Activated naive CD8-positive, alpha-beta T cell treated with anti-CD3 and anti-CD28 coated beads, Interleukin-2, amount 50 U/mL, for 16 hours (primary cell): ENCODE results near the gene CHRNA5.
"Not testable (repeated sequence)": the region's sequence is repeated elsewhere in the genome, so short reads cannot be mapped to it uniquely, and the experiment has no call there.

Experiments
- DNase-seq: peaks from one replicate; pipeline ENCODE4 v3.0.0-alpha.2; 2020; ENCODE audit warnings: low read depth, low spot score

CHRNA5 gene

DNA sequence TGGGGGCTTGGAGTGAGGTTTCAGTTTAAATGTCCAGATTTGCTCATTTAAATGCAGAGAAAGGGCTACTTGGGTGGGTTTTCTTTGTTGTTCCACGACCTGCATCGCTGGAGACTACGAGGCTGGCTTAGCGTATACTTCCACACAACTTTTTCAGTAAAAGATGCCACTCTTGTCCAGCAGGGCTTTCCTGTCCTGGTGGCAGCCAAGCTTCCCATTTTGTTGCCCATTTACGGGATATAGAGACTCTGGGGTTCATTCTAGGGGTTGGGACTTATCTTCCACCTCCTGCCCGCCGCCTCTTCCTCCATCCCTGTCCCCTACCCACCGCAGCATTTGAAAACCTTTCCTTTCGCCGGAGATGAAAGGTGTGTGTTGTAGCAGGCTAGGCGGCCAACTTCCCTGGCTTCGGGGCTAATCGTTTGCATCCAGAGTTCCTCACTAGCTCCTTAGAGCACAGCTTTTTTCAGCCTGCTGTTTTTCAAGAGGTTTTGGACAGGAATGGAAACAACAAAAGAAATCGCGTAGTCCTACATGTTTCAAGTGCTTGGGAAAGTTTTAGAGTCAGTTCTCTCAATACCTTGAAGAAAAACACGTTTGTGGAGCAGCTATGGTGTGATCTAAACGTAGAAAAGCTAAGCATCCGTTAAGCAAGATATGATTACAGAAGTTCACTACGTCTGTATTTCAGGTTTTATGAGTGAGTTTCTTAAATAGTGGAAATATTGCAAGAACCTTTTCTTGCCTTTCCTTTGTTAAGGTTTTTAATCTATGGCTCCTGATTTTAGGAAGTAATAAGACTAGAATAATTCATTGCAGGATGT lies 843 bp downstream of the CHRNA5 start:
- DNase-seq, result no peak

- DNase-seq, result no peak
Observed at GRCh38 chr15:78567531-78567930, 2.2 kb downstream of the CHRNA5 start.

DNA sequence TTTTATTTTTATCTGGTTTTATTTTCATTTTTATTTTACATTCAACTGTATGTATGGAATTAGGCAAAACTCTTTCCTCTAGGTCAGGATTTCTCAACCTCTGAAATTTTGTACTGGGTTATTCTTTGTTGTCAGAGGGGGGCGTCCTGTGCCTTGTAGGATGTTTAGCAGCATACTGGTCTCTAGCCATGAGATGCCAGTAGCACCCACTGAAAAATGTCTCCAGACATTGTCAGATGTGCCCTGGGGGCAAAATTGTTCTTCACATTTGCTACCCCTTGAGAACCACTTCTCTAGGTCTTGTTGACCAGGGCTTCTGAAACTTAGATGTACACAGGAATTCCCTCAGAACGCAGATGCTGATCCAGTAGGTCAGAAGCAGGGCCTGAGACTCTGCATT lies 5.4 kb downstream of the CHRNA5 start:
- DNase-seq, result no peak

DNA sequence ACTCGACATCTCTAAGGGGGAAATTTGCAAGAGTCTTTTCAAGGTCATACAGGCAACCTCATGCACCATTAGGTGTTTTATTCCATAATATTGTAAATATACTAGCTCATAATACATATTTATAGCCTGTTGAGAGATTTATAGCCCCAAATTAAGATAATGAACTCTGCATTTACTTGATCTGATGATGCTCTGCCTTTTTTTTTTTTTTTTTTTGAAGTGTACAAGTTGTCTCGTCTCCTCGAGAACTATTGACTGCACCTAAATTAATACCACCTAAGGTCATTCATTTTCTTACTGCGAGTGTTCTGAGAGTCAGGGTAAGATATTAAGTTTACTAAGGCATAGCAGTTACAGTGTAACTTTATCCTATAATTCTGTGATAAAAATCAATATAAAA lies 6.1 kb downstream of the CHRNA5 start:
- DNase-seq, result no peak

- no peak for DNase-seq
Observed at GRCh38 chr15:78573416-78573815, 8.1 kb downstream of the CHRNA5 start.

GRCh38 chr15:78574944-78575343 lies 9.6 kb downstream of the CHRNA5 start:
- no peak for DNase-seq

DNA sequence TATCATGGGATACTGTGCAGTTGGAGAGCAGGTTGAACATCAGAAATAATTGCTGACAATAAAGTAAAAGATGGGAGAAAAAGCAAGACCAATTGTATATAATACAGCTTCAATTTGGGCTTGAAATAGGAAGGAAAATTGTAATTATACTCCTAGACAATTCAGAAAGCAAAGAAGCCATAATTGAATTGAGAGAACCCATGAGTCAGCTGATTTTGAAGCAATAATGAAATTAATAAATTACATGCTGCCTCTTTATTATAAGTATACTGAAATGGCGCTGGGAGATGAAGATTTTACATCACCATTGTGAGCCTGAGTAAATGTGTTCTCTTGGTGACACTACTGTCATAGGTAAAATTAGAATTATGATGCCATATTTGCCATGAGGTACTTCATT lies 32.3 kb downstream of the CHRNA5 start:
- no peak for DNase-seq

- no peak for DNase-seq
Observed at GRCh38 chr15:78598348-78598747, 33.0 kb downstream of the CHRNA5 start.

DNA sequence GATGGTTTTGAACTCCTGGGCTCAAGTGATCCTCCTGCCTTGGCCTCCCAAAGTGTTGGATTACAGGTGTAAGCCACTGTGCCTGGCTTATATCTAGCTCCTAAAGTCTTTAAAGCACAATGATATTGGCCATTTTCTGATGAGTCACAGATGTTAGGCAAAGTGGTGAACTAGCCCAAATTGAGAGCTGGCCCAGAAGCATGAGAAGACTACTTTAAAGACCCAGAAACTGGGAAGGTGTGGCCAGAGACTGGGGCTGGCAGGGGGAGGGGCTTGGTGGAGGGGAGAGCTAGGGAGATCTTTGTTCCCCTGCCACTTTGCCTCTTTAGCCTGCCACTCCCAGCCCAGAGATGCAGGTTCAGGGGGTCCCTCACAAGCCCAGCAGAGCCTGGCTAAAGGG lies 33.9 kb downstream of the CHRNA5 start:
- DNase-seq, result no peak

GRCh38 chr15:78603467-78603866 lies 38.1 kb downstream of the CHRNA5 start:
- DNase-seq, result no peak

- no peak for DNase-seq
Observed at GRCh38 chr15:78604420-78604819, 39.1 kb downstream of the CHRNA5 start.

- no peak for DNase-seq
Observed at GRCh38 chr15:78605201-78605600, 39.9 kb downstream of the CHRNA5 start.

DNA sequence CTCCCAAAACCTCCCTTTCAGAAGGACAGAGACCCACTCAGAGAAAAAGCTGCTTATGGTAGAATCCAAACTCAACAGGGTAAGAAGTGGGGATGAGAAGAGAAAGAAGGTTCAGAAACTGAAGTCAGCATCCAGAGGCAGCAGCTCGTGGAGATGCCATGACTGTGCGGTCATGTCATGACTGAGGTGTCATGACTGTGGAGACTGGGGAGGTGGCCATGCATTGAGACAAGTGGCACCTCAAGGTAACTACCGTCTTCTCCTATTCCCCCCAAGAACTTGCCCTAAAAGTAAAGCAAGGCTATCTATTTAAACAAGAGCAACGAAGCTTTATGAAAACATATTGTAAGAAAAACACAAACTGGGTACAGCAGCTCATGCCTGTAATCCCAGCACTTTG lies 40.4 kb downstream of the CHRNA5 start:
- no peak for DNase-seq

DNA sequence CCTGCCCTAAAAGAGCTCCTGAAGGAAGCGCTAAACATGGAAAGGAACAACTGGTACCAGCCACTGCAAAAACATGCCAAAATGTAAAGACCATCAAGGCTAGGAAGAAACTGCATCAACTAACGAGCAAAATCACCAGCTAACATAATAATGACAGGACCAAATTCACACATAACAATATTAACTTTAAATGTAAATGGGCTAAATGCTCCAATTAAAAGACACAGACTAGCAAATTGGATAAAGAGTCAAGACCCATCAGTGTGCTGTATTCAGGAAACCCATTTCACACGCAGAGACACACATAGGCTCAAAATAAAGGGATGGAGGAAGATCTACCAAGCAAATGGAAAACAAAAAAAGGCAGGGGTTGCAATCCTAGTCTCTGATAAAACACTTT lies 44.2 kb downstream of the CHRNA5 start:
- DNase-seq, result not testable (repeated sequence)

- no peak for DNase-seq
Observed at GRCh38 chr15:78614021-78614420, 48.7 kb downstream of the CHRNA5 start.

- no peak for DNase-seq
Observed at GRCh38 chr15:78615151-78615589, 49.9 kb downstream of the CHRNA5 start.

GRCh38 chr15:78616506-78616905 lies 51.2 kb downstream of the CHRNA5 start:
- DNase-seq, result no peak

- DNase-seq, result no peak
Observed at GRCh38 chr15:78617076-78617475, 51.8 kb downstream of the CHRNA5 start.

- no peak for DNase-seq
Observed at GRCh38 chr15:78617516-78617915, 52.2 kb downstream of the CHRNA5 start.

GRCh38 chr15:78618064-78618463 lies 52.7 kb downstream of the CHRNA5 start:
- DNase-seq, result no peak

- peak; percentile 67 for DNase-seq
Observed at GRCh38 chr15:78618490-78618934, 53.2 kb downstream of the CHRNA5 start.

GRCh38 chr15:78619022-78619950 lies 54.0 kb downstream of the CHRNA5 start:
- no peak for DNase-seq
